ENCODE measurements around the gene C19orf81. TPM values are rescaled to one million over a fixed set of nuclear protein-coding genes. Genes with fewer than 3 reads are reported as not detected.
"Not testable (repeated sequence)": the region's sequence is repeated elsewhere in the genome, so short reads cannot be mapped to it uniquely, and the experiment has no call there.

Gene C19orf81
- total and polyA plus RNA-seq, 12 donors, result 2.4 to 39.6 (median 6.4) TPM; not detected in 3

DNA sequence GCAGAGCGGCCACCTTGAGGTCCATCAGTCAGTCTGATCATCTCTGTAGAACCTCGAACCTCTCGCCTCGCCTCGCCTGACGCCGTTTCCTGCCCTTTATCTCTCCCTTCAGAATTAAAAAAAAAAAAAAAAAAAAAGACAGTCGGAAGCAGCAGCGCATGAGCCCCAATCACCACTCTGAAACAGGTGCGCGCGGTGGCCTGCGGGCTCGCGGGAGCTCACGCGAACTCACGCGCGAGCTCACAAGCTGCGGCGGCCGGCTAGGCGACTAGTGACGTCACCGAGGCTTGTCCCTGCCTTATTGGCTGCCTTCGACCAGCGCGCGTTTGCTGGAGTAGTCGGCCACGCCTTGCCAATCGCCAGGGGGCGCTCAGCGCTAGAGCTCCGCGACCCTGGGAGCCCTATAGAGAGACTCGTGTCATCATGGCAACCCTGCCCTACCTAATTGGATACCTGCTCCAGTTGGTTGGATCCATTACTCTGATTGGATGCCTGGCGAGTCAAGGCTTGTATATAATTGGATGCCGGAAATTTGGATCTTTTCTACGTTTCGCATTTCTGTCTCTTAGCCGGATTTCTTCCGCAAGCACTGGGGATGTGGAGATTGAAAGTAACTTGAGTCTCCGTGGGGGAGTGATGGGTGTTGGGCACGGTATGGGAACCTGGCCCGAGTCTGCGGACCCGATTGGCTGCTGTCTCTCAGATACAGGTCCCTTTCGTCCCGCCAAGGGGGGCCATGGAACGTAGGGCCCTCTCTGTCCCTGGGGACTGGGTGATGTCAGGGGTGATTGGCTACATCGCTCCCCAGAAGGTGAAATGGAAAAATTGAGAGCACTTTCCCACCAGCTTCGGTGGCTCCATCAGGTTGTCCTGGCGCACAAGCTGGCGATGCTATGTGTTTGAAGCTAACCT lies 41.1 kb upstream of the C19orf81 start:
- DNase-seq, result peak; percentile 47 to 90 (median 78)
- H3K9me3 ChIP-seq (replicated peaks in 1 of 3), result no peaks in the 10 kb centered on the region
- no peaks in the 10 kb centered on the region for H3K36me3 ChIP-seq (replicated peaks in 1 of 2)
- WGBS, 4 donors, result 14 to 38% (median 20%) methylated on average over 24 to 56 of the region's 56 CpGs
- H3K27me3 ChIP-seq, result no peaks in the 10 kb centered on the region
- H3K4me3 ChIP-seq, result no peak overlapping the region
- intact Hi-C loops (cut with DNase I), result no loop called here
- no peak for TF ChIP-seq POLR2A (IDR thresholded peaks at IDR 0.05)
- TF ChIP-seq, protein P1, sequence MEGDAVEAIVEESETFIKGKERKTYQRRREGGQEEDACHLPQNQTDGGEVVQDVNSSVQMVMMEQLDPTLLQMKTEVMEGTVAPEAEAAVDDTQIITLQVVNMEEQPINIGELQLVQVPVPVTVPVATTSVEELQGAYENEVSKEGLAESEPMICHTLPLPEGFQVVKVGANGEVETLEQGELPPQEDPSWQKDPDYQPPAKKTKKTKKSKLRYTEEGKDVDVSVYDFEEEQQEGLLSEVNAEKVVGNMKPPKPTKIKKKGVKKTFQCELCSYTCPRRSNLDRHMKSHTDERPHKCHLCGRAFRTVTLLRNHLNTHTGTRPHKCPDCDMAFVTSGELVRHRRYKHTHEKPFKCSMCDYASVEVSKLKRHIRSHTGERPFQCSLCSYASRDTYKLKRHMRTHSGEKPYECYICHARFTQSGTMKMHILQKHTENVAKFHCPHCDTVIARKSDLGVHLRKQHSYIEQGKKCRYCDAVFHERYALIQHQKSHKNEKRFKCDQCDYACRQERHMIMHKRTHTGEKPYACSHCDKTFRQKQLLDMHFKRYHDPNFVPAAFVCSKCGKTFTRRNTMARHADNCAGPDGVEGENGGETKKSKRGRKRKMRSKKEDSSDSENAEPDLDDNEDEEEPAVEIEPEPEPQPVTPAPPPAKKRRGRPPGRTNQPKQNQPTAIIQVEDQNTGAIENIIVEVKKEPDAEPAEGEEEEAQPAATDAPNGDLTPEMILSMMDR (IDR thresholded peaks at IDR 0.05), result peak in 2 of 6 experiments; percentile 42
- H3K27ac ChIP-seq, result no peak overlapping the region
- no peaks in the 10 kb centered on the region for H3K4me1 ChIP-seq (replicated peaks in 1 of 2)

DNA sequence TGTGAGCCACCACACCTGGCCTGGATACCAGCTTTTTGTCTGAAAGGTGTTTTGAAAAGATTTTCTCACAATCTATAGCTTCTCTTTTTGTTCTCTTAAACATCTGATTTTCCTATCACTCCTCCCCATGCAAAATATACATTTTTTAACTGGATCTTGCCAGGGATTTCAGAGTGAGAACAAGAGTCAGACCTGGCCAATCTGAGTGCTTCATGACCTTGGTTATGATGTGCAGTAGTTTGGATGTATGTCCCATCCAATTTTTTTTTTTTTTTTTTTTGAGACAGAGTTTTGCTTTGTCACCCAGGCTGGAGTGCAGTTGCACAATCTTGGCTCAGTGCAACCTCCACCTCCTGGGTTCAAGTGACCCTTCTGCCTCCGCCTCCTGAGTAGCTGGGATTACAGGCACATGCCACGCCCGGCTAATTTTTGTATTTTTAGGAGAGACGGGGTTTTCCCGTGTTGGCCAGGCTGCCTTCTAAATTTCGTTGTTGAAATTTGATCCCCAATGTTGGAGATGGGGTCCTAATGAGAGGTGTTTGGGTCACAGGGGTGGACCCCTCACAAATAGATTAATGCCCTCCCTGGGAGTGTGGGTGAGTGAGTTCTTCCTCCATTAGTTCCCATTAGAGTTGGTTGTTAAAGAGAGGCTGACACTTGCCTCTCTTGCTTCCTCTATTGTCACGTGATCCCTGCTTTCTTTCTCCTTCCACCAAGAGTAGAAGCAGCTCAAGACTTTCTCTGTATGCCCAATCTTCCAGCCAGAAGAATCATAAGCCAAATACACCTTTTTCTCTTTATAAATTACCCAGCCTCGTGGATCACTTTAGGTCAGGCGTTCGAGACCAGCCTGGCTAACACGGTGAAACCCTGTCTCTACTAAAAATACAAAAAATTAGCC lies 36.5 kb upstream of the C19orf81 start:
- intact Hi-C loops (cut with DNase I); DNase-seq; H3K27ac ChIP-seq; H3K27me3 ChIP-seq; H3K4me1 ChIP-seq (replicated peaks in 1 of 2); H3K36me3 ChIP-seq (replicated peaks in 1 of 2); H3K9me3 ChIP-seq (replicated peaks in 1 of 3); H3K4me3 ChIP-seq: not testable (repeated sequence)
- WGBS, 4 donors, result 75 to 86% (median 80%) methylated on average over 5 to 11 of the region's 11 CpGs

DNA sequence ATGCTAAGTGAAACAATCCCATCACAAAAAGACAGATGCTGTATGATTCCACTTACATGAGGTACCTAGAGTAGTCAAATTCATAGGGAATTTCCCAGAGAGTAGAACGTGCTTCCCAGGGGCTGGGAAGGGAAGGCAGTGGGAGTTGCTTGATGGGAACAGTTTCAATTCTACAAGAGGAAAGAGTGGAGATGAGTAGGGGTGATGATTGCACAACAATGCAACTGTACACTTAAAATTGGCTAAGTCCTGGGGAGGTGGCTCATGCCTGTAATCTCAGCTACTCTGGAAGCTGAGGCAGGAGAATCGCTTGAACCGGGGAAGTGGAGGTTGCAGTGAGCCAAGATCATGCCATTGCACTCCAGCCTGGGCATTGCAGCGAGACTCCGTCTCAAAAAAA lies 30.9 kb upstream of the C19orf81 start:
- H3K36me3 ChIP-seq (replicated peaks in 1 of 2); H3K4me3 ChIP-seq; DNase-seq; H3K4me1 ChIP-seq (replicated peaks in 1 of 2); intact Hi-C loops (cut with DNase I); H3K9me3 ChIP-seq (replicated peaks in 1 of 3); H3K27ac ChIP-seq; H3K27me3 ChIP-seq: not testable (repeated sequence)
- 73 to 88% (median 81%) methylated on average over 4 of the region's 5 CpGs for WGBS, 4 donors

DNA sequence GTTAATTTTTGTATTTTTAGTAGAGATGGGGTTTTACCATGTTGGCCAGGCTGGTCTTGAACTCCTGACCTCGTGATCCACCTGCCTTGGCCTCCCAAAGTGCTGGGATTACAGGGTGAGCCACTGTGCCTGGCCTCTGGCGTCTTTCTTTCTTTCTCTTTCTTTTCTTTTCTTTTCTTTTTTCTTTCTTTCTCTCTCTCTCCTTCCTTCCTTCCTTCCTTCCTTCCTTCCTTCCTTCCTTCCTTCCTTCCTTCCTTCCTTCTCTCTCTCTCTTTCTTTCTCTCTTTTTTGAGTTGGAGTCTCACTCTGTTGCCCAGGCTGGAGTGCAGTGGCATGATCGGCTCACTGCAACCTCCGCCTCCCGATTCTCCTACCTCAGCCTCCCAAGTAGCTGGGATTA lies 30.1 kb upstream of the C19orf81 start:
- H3K36me3 ChIP-seq (replicated peaks in 1 of 2); H3K4me1 ChIP-seq (replicated peaks in 1 of 2); H3K9me3 ChIP-seq (replicated peaks in 1 of 3); intact Hi-C loops (cut with DNase I); H3K27me3 ChIP-seq; H3K27ac ChIP-seq; DNase-seq; H3K4me3 ChIP-seq: not testable (repeated sequence)
- 71 to 83% (median 76%) methylated on average over 5 of the region's 5 CpGs for WGBS, 4 donors

DNA sequence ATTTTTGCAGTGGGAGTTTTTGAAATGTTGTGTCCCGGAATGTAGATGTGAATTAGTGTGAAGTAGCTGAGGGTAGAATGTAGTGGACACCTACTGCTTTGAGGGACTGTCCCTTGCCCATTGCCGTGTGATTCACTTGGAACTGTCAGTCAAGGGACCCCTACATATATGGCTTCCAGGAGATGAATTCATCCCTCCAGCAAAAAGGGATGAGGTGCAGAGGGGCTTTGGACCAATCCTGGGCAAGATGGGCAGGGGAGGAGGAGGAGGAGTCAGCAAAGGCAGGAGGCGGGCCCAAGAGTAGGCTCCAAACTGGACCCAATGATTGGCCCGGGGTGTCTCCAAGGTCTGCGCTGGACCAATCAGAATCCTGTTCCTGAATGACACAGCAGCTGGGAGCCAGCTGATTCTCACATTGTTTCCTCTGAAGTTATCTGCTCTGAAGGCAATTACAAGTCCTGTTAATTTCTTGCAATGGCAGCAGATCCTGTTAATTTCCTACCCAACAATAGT lies 28.8 kb upstream of the C19orf81 start:
- H3K4me3 ChIP-seq; DNase-seq; H3K36me3 ChIP-seq (replicated peaks in 1 of 2); H3K4me1 ChIP-seq (replicated peaks in 1 of 2); H3K27ac ChIP-seq; H3K9me3 ChIP-seq (replicated peaks in 1 of 3); intact Hi-C loops (cut with DNase I); H3K27me3 ChIP-seq: not testable (repeated sequence)
- 80 to 100% (median 85%) methylated on average over 1 to 4 of the region's 5 CpGs for WGBS, 4 donors

All from adrenal gland (tissue), 12 donors.